Measurements from ENCODE around the gene CENPU. TPM values are rescaled to one million over a fixed set of nuclear protein-coding genes. Genes with fewer than 3 reads are reported as not detected.

CENPU gene
- polyA plus RNA-seq, 4 donors = 1.6 to 17.2 (median 6.9) TPM

- no peak for FAIRE-seq
- WGBS, 3 donors = 89 to 95% (median 94%) methylated on average over 5 of the region's 5 CpGs
- H3K27me3 ChIP-seq (ENCODE audit: control insufficient read depth in 3 of 3, insufficient read depth in 3 of 3, low read length in 3 of 3) = no peaks in the 10 kb centered on the region
- no peak overlapping the region for H3K4me3 ChIP-seq (ENCODE audit: low read depth in 1 of 3, low read length in 3 of 3)
- H3K36me3 ChIP-seq (ENCODE audit: control insufficient read depth in 3 of 3, insufficient read depth in 2 of 3, low read depth in 1 of 3, low read length in 3 of 3) = peaks cover 0 to 6% (median 3%) of the 10 kb centered on the region in 3 donors
- no peak for DNase-seq
- no peaks in the 10 kb centered on the region for H3K9me3 ChIP-seq (ENCODE audit: control insufficient read depth in 2 of 2, insufficient read depth in 1 of 2, low read depth in 1 of 2, low read length in 1 of 2)
- H3K27ac ChIP-seq (ENCODE audit: low read depth in 1 of 3, low read length in 2 of 3) = no peak overlapping the region
- no peaks in the 10 kb centered on the region for H3K4me1 ChIP-seq (ENCODE audit: control insufficient read depth in 3 of 3, insufficient read depth in 2 of 3, low read depth in 1 of 3, low read length in 2 of 3)
Measured at GRCh38 chr4:184693056-184693455, 40.8 kb downstream of the CENPU start.

GRCh38 chr4:184689681-184690080 is 44.2 kb downstream of the CENPU start:
- Histone ChIP-seq H3K27me3 (ENCODE audit: control insufficient read depth in 3 of 3, insufficient read depth in 3 of 3, low read length in 3 of 3) (no peaks in the 10 kb centered on the region), H3K36me3 (ENCODE audit: control insufficient read depth in 3 of 3, insufficient read depth in 2 of 3, low read depth in 1 of 3, low read length in 3 of 3) (peaks cover 0 to 11% (median 2%) of the 10 kb centered on the region in 3 donors), H3K4me3 (ENCODE audit: low read depth in 1 of 3, low read length in 3 of 3) (no peak overlapping the region), H3K27ac (ENCODE audit: low read depth in 1 of 3, low read length in 2 of 3) (no peak overlapping the region), H3K9me3 (ENCODE audit: control insufficient read depth in 2 of 2, insufficient read depth in 1 of 2, low read depth in 1 of 2, low read length in 1 of 2) (no peaks in the 10 kb centered on the region), H3K4me1 (ENCODE audit: control insufficient read depth in 3 of 3, insufficient read depth in 2 of 3, low read depth in 1 of 3, low read length in 2 of 3) (no peaks in the 10 kb centered on the region)
- DNase-seq (no peak), FAIRE-seq (no peak)
- 59 to 74% (median 59%) methylated on average over 5 of the region's 5 CpGs for WGBS, 3 donors

GRCh38 chr4:184688447-184688846 is 45.4 kb downstream of the CENPU start:
- Histone ChIP-seq H3K4me3 (ENCODE audit: low read depth in 1 of 3, low read length in 3 of 3) (no peak overlapping the region), H3K36me3 (ENCODE audit: control insufficient read depth in 3 of 3, insufficient read depth in 2 of 3, low read depth in 1 of 3, low read length in 3 of 3) (peaks cover 0 to 11% (median 2%) of the 10 kb centered on the region in 3 donors), H3K27me3 (ENCODE audit: control insufficient read depth in 3 of 3, insufficient read depth in 3 of 3, low read length in 3 of 3) (no peaks in the 10 kb centered on the region), H3K27ac (ENCODE audit: low read depth in 1 of 3, low read length in 2 of 3) (no peak overlapping the region), H3K9me3 (ENCODE audit: control insufficient read depth in 2 of 2, insufficient read depth in 1 of 2, low read depth in 1 of 2, low read length in 1 of 2) (no peaks in the 10 kb centered on the region), H3K4me1 (ENCODE audit: control insufficient read depth in 3 of 3, insufficient read depth in 2 of 3, low read depth in 1 of 3, low read length in 2 of 3) (no peaks in the 10 kb centered on the region)
- WGBS, 3 donors = 66 to 82% (median 77%) methylated on average over 11 of the region's 11 CpGs
- FAIRE-seq (no peak), DNase-seq (no peak)

- Histone ChIP-seq H3K27ac (ENCODE audit: low read depth in 1 of 3, low read length in 2 of 3) (no peak overlapping the region), H3K9me3 (ENCODE audit: control insufficient read depth in 2 of 2, insufficient read depth in 1 of 2, low read depth in 1 of 2, low read length in 1 of 2) (no peaks in the 10 kb centered on the region), H3K4me1 (ENCODE audit: control insufficient read depth in 3 of 3, insufficient read depth in 2 of 3, low read depth in 1 of 3, low read length in 2 of 3) (no peaks in the 10 kb centered on the region), H3K27me3 (ENCODE audit: control insufficient read depth in 3 of 3, insufficient read depth in 3 of 3, low read length in 3 of 3) (no peaks in the 10 kb centered on the region), H3K36me3 (ENCODE audit: control insufficient read depth in 3 of 3, insufficient read depth in 2 of 3, low read depth in 1 of 3, low read length in 3 of 3) (peaks cover 0 to 11% (median 2%) of the 10 kb centered on the region in 3 donors), H3K4me3 (ENCODE audit: low read depth in 1 of 3, low read length in 3 of 3) (no peak overlapping the region)
- 42 to 51% (median 43%) methylated on average over 3 of the region's 3 CpGs for WGBS, 3 donors
- no peak for FAIRE-seq
- DNase-seq = no peak
Measured at GRCh38 chr4:184688005-184688404, 45.9 kb downstream of the CENPU start.

- Histone ChIP-seq H3K4me3 (ENCODE audit: low read depth in 1 of 3, low read length in 3 of 3) (no peak overlapping the region), H3K36me3 (ENCODE audit: control insufficient read depth in 3 of 3, insufficient read depth in 2 of 3, low read depth in 1 of 3, low read length in 3 of 3) (peaks cover 0 to 20% (median 2%) of the 10 kb centered on the region in 3 donors), H3K9me3 (ENCODE audit: control insufficient read depth in 2 of 2, insufficient read depth in 1 of 2, low read depth in 1 of 2, low read length in 1 of 2) (peaks cover 0 to 1% of the 10 kb centered on the region in 2 donors), H3K27ac (ENCODE audit: low read depth in 1 of 3, low read length in 2 of 3) (peak overlapping the region in 1 of 3 donors; percentile 58), H3K4me1 (ENCODE audit: control insufficient read depth in 3 of 3, insufficient read depth in 2 of 3, low read depth in 1 of 3, low read length in 2 of 3) (no peaks in the 10 kb centered on the region), H3K27me3 (ENCODE audit: control insufficient read depth in 3 of 3, insufficient read depth in 3 of 3, low read length in 3 of 3) (no peaks in the 10 kb centered on the region)
- FAIRE-seq (no peak), DNase-seq (peak; percentile 22 to 23)
- WGBS, 3 donors = 68 to 69% (median 68%) methylated on average over 5 of the region's 5 CpGs
Measured at GRCh38 chr4:184684491-184685189, 49.3 kb downstream of the CENPU start.

GRCh38 chr4:184681916-184682315 is 52.0 kb downstream of the CENPU start:
- FAIRE-seq = no peak
- WGBS, 3 donors = 90 to 95% (median 91%) methylated on average over 1 of the region's 1 CpG

GRCh38 chr4:184680698-184681097 is 53.2 kb downstream of the CENPU start:
- no peaks in the 10 kb centered on the region for H3K27me3 ChIP-seq (ENCODE audit: control insufficient read depth in 3 of 3, insufficient read depth in 3 of 3, low read length in 3 of 3)
- H3K36me3 ChIP-seq (ENCODE audit: control insufficient read depth in 3 of 3, insufficient read depth in 2 of 3, low read depth in 1 of 3, low read length in 3 of 3) = peaks cover 0 to 12% (median 2%) of the 10 kb centered on the region in 3 donors
- peak; percentile 90 to 92 for DNase-seq
- H3K27ac ChIP-seq (ENCODE audit: low read depth in 1 of 3, low read length in 2 of 3) = peak overlapping the region in 2 of 3 donors; percentile 60 to 79
- peaks cover 0 to 4% of the 10 kb centered on the region in 2 donors for H3K9me3 ChIP-seq (ENCODE audit: control insufficient read depth in 2 of 2, insufficient read depth in 1 of 2, low read depth in 1 of 2, low read length in 1 of 2)
- no peak for FAIRE-seq
- H3K4me1 ChIP-seq (ENCODE audit: control insufficient read depth in 3 of 3, insufficient read depth in 2 of 3, low read depth in 1 of 3, low read length in 2 of 3) = no peaks in the 10 kb centered on the region
- 14 to 65% (median 37%) methylated on average over 9 of the region's 9 CpGs for WGBS, 3 donors
- no peak overlapping the region for H3K4me3 ChIP-seq (ENCODE audit: low read depth in 1 of 3, low read length in 3 of 3)

More at GRCh38 chr4:184681916-184682315, 52.0 kb downstream of the CENPU start:
- peaks cover 0 to 17% (median 2%) of the 10 kb centered on the region in 3 donors for H3K36me3 ChIP-seq (ENCODE audit: control insufficient read depth in 3 of 3, insufficient read depth in 2 of 3, low read depth in 1 of 3, low read length in 3 of 3)
- no peaks in the 10 kb centered on the region for H3K4me1 ChIP-seq (ENCODE audit: control insufficient read depth in 3 of 3, insufficient read depth in 2 of 3, low read depth in 1 of 3, low read length in 2 of 3)
- H3K9me3 ChIP-seq (ENCODE audit: control insufficient read depth in 2 of 2, insufficient read depth in 1 of 2, low read depth in 1 of 2, low read length in 1 of 2) = peaks cover 0 to 4% of the 10 kb centered on the region in 2 donors
- no peak overlapping the region for H3K27ac ChIP-seq (ENCODE audit: low read depth in 1 of 3, low read length in 2 of 3)
- H3K4me3 ChIP-seq (ENCODE audit: low read depth in 1 of 3, low read length in 3 of 3) = no peak overlapping the region
- no peak for DNase-seq
- H3K27me3 ChIP-seq (ENCODE audit: control insufficient read depth in 3 of 3, insufficient read depth in 3 of 3, low read length in 3 of 3) = no peaks in the 10 kb centered on the region

GRCh38 chr4:184675821-184676492 is 57.9 kb downstream of the CENPU start:
- no peak for FAIRE-seq
- WGBS, 3 donors = 80 to 87% (median 85%) methylated on average over 3 of the region's 3 CpGs

More at GRCh38 chr4:184675821-184676492, 57.9 kb downstream of the CENPU start:
- no peak for DNase-seq
- Histone ChIP-seq H3K36me3 (ENCODE audit: control insufficient read depth in 3 of 3, insufficient read depth in 2 of 3, low read depth in 1 of 3, low read length in 3 of 3) (peaks cover 2 to 21% (median 4%) of the 10 kb centered on the region in 3 donors), H3K27me3 (ENCODE audit: control insufficient read depth in 3 of 3, insufficient read depth in 3 of 3, low read length in 3 of 3) (no peaks in the 10 kb centered on the region), H3K4me1 (ENCODE audit: control insufficient read depth in 3 of 3, insufficient read depth in 2 of 3, low read depth in 1 of 3, low read length in 2 of 3) (no peaks in the 10 kb centered on the region), H3K9me3 (ENCODE audit: control insufficient read depth in 2 of 2, insufficient read depth in 1 of 2, low read depth in 1 of 2, low read length in 1 of 2) (peaks cover 0 to 4% of the 10 kb centered on the region in 2 donors), H3K27ac (ENCODE audit: low read depth in 1 of 3, low read length in 2 of 3) (no peak overlapping the region), H3K4me3 (ENCODE audit: low read depth in 1 of 3, low read length in 3 of 3) (no peak overlapping the region)

All from small intestine (tissue), 7 donors.